Stimulated activated CD4-positive, alpha-beta T cell treated with anti-CD3 and anti-CD28 coated beads, Interleukin-12 subunit alpha, Interleukin-12 subunit beta, amount 100 ng/mL, for 4 hours (primary cell): ENCODE data around the gene SPRR5.

Experiments
- DNase-seq: peaks from one replicate; pipeline ENCODE4 v3.0.0-alpha.2; 2020

The SPRR5 gene

GRCh38 chr1:152946651-152947256 lies at the start of gene SPRR5:
SPRR5 (plus strand) TSS chr1:152947206; CDS start chr1:152948555, 1,349 bp downstream.
- DNase-seq = no peak

GRCh38 chr1:152899027-152899426 lies 48.0 kb upstream of the SPRR5 start:
- DNase-seq = no peak

GRCh38 chr1:152899883-152900282 lies 47.1 kb upstream of the SPRR5 start:
- no peak for DNase-seq

DNA sequence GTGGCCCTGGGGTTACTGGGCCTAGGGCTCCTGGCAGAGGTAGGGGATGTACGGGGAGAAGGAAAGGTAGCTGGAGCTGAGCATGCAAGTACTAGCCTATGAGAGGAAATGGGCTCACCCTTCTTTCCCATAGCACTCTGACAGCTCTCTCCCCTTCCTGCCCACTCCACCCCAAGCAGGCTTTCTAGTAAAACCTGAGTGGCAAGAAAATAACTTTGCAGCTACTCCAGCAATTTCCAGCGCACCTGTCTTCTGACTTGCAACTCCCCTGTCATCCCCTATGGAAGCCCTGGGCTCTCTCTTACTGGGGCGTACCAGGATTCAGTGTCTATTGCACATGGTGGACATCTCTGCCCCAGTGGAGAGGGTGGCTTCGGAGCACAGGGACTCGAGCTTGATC lies 45.4 kb upstream of the SPRR5 start:
- no peak for DNase-seq

DNA sequence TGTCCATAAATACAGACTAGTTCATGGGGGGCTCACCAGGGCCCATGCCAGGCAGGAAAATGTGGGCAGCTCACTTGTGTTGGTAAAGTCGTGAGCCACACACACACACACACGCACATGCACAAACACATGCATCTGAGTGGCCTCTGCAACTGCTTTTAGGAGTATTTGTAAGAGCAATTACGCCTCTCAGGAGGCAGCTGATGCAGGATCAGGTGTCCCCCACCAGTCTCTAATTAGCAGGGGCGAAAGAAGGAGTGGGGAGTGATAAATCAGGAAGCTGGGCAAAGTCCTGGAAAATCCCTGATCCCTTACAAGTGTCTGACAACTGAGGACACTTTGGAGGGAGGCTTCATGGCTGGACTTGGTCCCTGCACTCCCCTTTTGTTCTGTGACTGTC lies 44.4 kb upstream of the SPRR5 start:
- no peak for DNase-seq

- DNase-seq = no peak
These were observed 42.1 kb upstream of the SPRR5 start for GRCh38 chr1:152904688-152905440.

GRCh38 chr1:152906023-152906565 lies 40.9 kb upstream of the SPRR5 start:
- no peak for DNase-seq

- no peak for DNase-seq
These were observed 39.1 kb upstream of the SPRR5 start, which contains the start of gene IVL for GRCh38 chr1:152907686-152908601. IVL (plus strand) TSS chr1:152908546; CDS start chr1:152909798, 1,252 bp downstream.

- no peak for DNase-seq
These were observed 37.8 kb upstream of the SPRR5 start for GRCh38 chr1:152909206-152909605.

DNA sequence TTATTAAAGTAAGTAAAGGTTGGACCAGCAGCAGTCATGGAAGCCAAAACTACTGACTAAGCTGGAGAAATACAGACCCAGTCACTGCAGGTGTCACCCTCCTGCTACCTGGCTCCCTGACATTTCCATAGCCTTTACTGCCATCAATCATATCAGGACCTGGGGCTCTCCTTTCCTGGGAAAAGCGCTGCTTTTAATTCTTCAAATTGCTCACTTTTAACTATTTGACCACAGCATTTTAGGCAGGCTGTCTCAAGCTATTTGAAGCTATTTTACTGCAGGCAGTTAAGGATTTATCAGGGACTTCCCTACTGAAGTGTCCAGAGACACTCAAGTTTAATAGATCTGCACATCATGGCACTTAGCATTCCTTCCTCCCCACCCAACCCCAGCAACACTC lies 34.5 kb upstream of the SPRR5 start:
- DNase-seq = no peak

GRCh38 chr1:152912900-152913299 lies 34.1 kb upstream of the SPRR5 start:
- DNase-seq = no peak

DNA sequence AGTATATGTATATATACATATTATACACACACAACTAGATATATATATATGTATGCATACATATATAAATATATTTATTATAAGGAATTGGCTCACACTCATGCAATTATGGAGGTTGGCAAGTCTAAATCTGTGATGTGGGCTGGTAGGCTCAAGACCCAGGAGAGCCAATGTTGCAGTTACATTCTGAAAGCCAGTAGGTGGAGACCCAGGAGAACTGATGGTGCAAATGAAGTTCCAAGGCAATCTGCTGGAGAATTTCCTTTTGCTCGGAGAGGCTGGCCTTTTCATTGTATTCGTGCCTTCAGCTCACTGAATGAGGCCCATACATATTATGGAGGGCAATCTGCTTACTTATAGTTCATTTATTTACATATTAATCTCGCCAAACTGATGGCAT lies 29.2 kb upstream of the SPRR5 start:
- DNase-seq = no peak

DNA sequence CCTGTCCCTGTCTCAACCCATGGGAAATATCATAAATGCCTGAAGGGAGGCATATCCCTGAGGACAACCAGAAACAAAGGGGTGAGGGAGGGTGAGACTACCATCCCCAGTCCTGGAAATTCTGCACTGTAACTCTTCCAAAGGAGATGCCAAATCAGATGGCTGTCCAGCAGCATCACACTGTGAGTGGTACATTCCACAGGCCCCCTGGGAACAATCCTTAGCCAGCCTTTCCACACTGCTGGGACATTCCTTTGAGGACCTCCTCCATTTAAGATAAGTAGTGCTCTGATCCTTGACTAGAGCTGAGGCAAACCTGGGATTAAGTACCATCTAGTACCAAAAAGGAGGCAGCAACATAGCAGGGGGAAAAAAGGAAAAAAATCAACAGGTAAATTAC lies 27.9 kb upstream of the SPRR5 start:
- no peak for DNase-seq

GRCh38 chr1:152924191-152924590 lies 22.8 kb upstream of the SPRR5 start:
- no peak for DNase-seq

- DNase-seq = no peak
These were observed 20.9 kb upstream of the SPRR5 start for GRCh38 chr1:152926091-152926490.

DNA sequence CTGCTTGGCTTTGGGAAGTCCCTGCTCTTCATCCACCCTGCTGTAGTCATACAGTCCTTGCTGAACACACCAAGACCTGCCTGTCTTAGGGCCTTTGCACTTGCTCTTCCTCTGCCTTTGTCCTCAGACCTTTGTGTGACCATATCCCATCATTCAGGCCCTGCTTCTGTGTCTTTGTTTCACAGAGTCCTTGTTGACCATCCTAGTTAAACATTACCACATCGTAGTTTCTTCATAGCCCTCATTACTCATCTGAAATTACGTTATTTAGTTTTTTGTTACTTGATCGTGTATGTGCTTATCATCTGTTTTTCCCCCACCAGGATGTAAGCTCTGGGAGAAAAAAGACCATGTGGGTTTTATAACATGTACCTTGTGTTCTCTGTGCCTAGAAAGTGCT lies 18.3 kb upstream of the SPRR5 start:
- no peak for DNase-seq

- no peak for DNase-seq
These were observed 14.7 kb upstream of the SPRR5 start for GRCh38 chr1:152932170-152932811.

DNA sequence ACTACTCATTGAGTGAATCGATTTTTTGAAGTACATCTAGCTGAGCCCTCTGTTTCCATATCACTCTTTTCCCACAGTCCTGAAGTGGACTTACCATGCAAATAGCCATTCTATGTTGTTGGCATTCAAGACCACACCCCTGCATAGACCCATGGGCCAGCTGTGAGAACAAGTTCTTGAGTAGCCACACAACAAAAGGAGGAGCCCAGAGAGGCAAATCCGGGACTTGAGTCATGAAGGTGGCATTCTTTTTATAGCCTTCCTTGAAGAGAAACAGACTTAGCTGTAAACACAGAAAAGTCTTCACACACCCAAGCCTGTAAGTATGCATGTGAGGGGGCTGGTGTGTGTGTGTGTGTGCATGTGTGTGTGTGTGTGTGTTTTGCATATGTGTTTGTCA lies 13.8 kb upstream of the SPRR5 start:
- DNase-seq = no peak

DNA sequence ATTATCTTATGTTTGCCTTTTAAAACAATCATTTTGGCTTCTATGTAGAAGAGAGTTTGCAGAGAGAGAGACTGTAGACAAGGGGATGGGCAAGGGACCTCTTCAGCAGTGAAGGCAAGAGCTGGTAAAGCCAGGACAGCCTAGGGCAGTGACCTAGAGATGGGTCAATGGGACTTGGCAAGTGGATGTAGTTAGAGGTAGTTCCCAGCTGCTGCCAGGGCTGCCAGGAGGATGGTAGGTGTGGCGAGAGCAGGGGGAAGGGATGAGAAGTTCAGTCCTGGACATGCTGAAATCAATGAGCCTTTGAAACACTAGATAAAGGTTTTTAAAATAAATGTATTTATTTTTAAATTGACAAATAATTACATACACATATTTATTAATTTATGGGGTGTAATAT lies 6.4 kb upstream of the SPRR5 start:
- no peak for DNase-seq

DNA sequence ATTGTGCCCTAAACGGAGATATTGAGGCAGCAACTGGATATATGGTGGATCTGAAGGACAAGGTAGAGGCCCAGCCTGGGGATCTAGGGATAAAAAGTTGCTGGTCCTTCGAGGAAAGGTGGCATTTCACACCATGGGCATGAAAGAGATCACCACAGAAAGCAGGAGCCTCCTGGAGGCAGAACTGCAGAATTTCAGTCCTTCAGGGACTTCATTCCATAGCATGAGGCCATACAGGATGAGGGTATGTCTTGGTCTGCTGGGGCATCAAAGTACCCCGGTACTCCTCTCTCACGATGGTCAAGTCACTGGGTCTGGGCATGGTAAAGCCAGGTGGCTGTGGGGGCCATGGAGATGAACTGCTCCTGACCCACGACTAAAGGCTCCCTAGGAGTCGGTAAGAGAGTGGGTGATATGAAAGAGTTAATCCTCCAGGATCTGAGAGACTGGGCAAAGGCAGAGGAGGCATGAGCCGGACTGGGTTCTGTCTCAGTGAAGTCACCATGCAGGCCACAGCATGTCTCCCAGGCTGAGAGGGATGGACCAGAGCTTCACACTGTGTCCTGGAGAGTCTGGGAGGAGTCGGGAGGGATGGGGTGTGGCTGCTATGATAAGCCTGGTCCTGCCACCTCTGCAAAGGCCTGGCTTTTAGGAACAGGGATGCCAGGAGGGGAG lies 5.8 kb upstream of the SPRR5 start:
- DNase-seq = no peak

- DNase-seq = no peak
These were observed 4.8 kb upstream of the SPRR5 start for GRCh38 chr1:152942161-152942560.

- no peak for DNase-seq
These were observed 758 bp upstream of the SPRR5 start for GRCh38 chr1:152946248-152946647.
